PC-3 (cell line): ENCODE data around the gene DLG5.

Experiments used
- CTCF ChIP-seq: fragments of 300-600 bp; sonication (generic); conservative IDR thresholded peaks from 2 replicates; pipeline ENCODE4 v1.5.1; 2017; ENCODE audit warnings: antibody characterized with exemption, low read depth, mild to moderate bottlenecking, low read length
- EZH2 ChIP-seq: fragments of 300-600 bp; sonication (generic); IDR thresholded peaks from one replicate; pipeline ENCODE4 v1.6.1; 2017; ENCODE audit warnings: antibody characterized with exemption, mild to moderate bottlenecking, low read length; ENCODE audit not compliant: unreplicated experiment
- EZH2phosphoT487 ChIP-seq: fragments of 300-600 bp; sonication (generic); IDR thresholded peaks from 2 replicates; pipeline ENCODE4 v1.6.1; 2018; ENCODE audit warnings: mild to moderate bottlenecking, antibody characterized with exemption, low read length, borderline replicate concordance

GRCh38 chr10:77771450-77771849 lies 155.1 kb downstream of the DLG5 start:
- TF ChIP-seq CTCF (no peak), EZH2 (no peak), EZH2phosphoT487 (no peak)
